ENCODE results near the gene KRTAP5-4. TPM values are rescaled to one million over a fixed set of nuclear protein-coding genes. Genes with fewer than 3 reads are reported as not detected.
"Not testable (repeated sequence)": the region's sequence is repeated elsewhere in the genome, so short reads cannot be mapped to it uniquely, and the experiment has no call there.

KRTAP5-4 gene
- total RNA-seq, 1 donor from 2014 or later = not detected

DNA sequence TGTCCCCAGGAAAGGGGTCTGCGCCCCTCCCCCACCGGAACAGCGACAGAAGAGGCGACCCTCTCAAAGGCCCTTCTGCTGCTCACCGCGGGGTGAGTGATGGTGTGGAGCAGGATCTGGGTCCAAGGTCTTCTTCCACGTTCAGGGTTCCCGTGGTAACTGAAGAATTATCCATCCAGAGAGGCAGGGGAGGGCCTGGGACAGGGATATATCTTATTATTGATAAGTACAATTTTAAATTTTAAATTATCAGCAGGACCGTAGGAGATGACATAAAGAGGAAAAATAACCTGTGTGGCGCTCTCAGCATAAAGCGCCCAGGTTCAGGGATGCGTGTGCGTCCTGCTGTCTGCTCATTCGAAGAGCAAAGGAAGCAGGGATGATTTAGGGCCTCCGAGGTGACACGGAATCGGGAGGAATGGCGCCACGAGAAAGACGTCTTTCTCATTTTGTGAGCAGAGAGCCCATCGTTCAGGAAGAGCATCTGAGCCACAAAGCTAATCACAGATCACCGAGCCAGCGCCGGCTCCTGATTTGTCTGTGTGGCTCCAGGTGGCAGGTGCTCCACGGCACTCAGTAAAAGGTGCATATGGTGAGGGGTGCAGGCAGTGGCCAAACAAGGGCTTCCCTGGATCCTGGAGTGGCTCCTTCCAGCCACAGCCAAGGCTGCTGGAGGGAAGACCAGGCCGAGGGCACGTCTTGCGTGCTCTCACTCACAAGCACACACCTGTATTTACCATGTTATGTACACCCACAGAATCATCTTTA lies 26.9 kb upstream of the KRTAP5-4 start:
- H3K9ac ChIP-seq (ENCODE audit: low read length) = no peak overlapping the region
- no peak overlapping the region for H3K4me3 Mint-ChIP-seq (ENCODE audit: unreplicated experiment)
- no peak overlapping the region for H3K4me2 ChIP-seq (ENCODE audit: low read length)
- H3K79me2 ChIP-seq (ENCODE audit: insufficient read depth, low read length) = no peaks in the 10 kb centered on the region
- H3K36me3 ChIP-seq (ENCODE audit: insufficient read depth, low read length) = no peaks in the 10 kb centered on the region
- no peaks in the 10 kb centered on the region for H3K9me3 ChIP-seq (ENCODE audit: insufficient read depth, low read depth, low read length)
- H4K20me1 ChIP-seq (ENCODE audit: insufficient read depth, low read length) = no peaks in the 10 kb centered on the region
- H3K36me3 Mint-ChIP-seq (ENCODE audit: low read depth, unreplicated experiment) = no peaks in the 10 kb centered on the region
- TF ChIP-seq, protein P1, sequence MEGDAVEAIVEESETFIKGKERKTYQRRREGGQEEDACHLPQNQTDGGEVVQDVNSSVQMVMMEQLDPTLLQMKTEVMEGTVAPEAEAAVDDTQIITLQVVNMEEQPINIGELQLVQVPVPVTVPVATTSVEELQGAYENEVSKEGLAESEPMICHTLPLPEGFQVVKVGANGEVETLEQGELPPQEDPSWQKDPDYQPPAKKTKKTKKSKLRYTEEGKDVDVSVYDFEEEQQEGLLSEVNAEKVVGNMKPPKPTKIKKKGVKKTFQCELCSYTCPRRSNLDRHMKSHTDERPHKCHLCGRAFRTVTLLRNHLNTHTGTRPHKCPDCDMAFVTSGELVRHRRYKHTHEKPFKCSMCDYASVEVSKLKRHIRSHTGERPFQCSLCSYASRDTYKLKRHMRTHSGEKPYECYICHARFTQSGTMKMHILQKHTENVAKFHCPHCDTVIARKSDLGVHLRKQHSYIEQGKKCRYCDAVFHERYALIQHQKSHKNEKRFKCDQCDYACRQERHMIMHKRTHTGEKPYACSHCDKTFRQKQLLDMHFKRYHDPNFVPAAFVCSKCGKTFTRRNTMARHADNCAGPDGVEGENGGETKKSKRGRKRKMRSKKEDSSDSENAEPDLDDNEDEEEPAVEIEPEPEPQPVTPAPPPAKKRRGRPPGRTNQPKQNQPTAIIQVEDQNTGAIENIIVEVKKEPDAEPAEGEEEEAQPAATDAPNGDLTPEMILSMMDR (IDR thresholded peaks at IDR 0.05; ENCODE audit: insufficient read depth, low read depth, low read length) = no peak
- TF ChIP-seq EZH2 (IDR thresholded peaks at IDR 0.05; ENCODE audit: insufficient read depth, low read length) = no peak
- peaks cover 7% of the 10 kb centered on the region for H3K27me3 ChIP-seq (ENCODE audit: insufficient read depth, low read length)
- H3K27ac Mint-ChIP-seq (ENCODE audit: unreplicated experiment) = no peak overlapping the region
- H3K27me3 Mint-ChIP-seq (ENCODE audit: low read depth, unreplicated experiment) = peaks cover 63% of the 10 kb centered on the region
- H3K9me3 Mint-ChIP-seq (ENCODE audit: unreplicated experiment) = no peaks in the 10 kb centered on the region
- no peaks in the 10 kb centered on the region for H3K4me1 ChIP-seq (ENCODE audit: insufficient read depth, low read length)
- no peak overlapping the region for H3K27ac ChIP-seq (ENCODE audit: low read depth, low read length)
- H3K4me1 Mint-ChIP-seq (ENCODE audit: low read depth, unreplicated experiment) = no peaks in the 10 kb centered on the region
- no peak overlapping the region for H3K4me3 ChIP-seq (ENCODE audit: insufficient read depth, low read depth, low read length)
- H2AFZ ChIP-seq (ENCODE audit: low read depth, low read length) = no peak overlapping the region
- FAIRE-seq (no peak), DNase-seq (ENCODE audit: low read depth) (no peak)

DNA sequence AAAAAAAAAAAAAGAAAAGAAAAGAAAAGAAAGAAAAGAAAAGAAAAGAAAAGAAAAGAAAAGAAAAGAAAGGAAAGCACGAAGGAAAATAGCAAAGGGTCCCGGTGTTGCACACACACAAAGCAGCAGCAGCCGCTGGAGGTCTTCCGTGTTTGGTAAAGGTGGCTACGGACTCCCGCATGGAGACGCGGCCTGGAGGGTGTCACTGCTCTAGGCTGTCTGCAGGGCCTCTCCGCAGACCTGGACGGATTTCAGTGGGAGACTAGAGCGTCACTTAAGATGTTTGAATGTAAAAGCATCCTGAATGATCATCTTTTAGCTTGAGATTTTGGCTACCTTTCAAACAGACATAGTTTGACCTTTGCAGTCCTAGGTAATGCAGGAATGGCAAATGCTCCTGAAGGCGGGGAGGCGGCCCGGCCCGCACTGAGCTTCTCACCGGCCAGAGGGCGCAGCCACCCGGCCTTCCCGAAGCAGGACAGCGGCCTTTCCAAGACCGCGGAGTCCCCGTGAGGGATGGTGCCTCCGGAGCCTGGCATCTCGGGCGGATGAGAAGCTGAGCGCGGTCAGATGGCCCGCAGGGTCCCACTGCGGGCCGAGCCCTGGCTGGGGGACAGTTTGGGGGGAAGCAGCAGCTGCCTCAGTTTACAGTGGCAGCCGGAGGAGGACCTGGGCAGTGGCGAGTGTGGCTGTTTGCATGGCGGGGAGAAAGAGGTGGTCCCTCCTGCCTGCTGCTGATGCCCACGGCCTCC lies 26.1 kb upstream of the KRTAP5-4 start:
- H3K36me3 ChIP-seq (ENCODE audit: insufficient read depth, low read length) = no peaks in the 10 kb centered on the region
- no peaks in the 10 kb centered on the region for H3K36me3 Mint-ChIP-seq (ENCODE audit: low read depth, unreplicated experiment)
- no peak for FAIRE-seq

DNA sequence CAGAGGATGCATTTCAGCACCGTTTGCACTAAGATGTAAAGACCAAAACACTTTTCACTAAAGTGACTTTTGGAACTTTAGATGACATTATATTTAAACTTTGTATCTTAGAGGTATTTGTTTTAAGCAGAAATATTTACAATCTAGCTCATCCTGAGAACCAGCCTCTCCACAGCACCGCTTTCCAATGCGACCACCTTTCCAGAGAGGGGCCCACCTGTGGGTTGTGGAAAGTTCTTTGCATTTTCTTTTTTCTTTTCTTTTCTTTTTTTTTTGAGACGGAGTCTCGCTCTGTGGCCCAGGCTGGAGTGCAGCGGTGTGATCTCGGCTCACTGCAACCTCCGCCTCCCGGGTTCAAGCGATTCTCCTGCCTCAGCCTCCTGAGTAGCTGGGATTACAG lies 24.6 kb upstream of the KRTAP5-4 start:
- not testable (repeated sequence) for H3K4me3 ChIP-seq (ENCODE audit: insufficient read depth, low read depth, low read length); H3K9me3 ChIP-seq (ENCODE audit: insufficient read depth, low read depth, low read length); H4K20me1 ChIP-seq (ENCODE audit: insufficient read depth, low read length); H3K4me3 Mint-ChIP-seq (ENCODE audit: unreplicated experiment); DNase-seq (ENCODE audit: low read depth); H3K79me2 ChIP-seq (ENCODE audit: insufficient read depth, low read length); H3K9me3 Mint-ChIP-seq (ENCODE audit: unreplicated experiment); H3K27me3 ChIP-seq (ENCODE audit: insufficient read depth, low read length); H3K4me1 Mint-ChIP-seq (ENCODE audit: low read depth, unreplicated experiment); H3K27ac Mint-ChIP-seq (ENCODE audit: unreplicated experiment); FAIRE-seq; H3K4me2 ChIP-seq (ENCODE audit: low read length); H3K9ac ChIP-seq (ENCODE audit: low read length); H3K36me3 Mint-ChIP-seq (ENCODE audit: low read depth, unreplicated experiment); H3K36me3 ChIP-seq (ENCODE audit: insufficient read depth, low read length); H3K4me1 ChIP-seq (ENCODE audit: insufficient read depth, low read length); H2AFZ ChIP-seq (ENCODE audit: low read depth, low read length); H3K27ac ChIP-seq (ENCODE audit: low read depth, low read length)
- peaks cover 48% of the 10 kb centered on the region for H3K27me3 Mint-ChIP-seq (ENCODE audit: low read depth, unreplicated experiment)

More for the DNA sequence above, 26.1 kb upstream of the KRTAP5-4 start:
- Histone ChIP-seq H3K9me3 (ENCODE audit: insufficient read depth, low read depth, low read length) (no peaks in the 10 kb centered on the region), H3K9ac (ENCODE audit: low read length) (no peak overlapping the region), H3K4me3 (ENCODE audit: insufficient read depth, low read depth, low read length) (no peak overlapping the region), H3K4me2 (ENCODE audit: low read length) (no peak overlapping the region), H3K27me3 (ENCODE audit: insufficient read depth, low read length) (peaks cover 7% of the 10 kb centered on the region), H3K27ac (ENCODE audit: low read depth, low read length) (no peak overlapping the region), H2AFZ (ENCODE audit: low read depth, low read length) (no peak overlapping the region), H3K4me1 (ENCODE audit: insufficient read depth, low read length) (no peaks in the 10 kb centered on the region), H4K20me1 (ENCODE audit: insufficient read depth, low read length) (no peaks in the 10 kb centered on the region), H3K79me2 (ENCODE audit: insufficient read depth, low read length) (no peaks in the 10 kb centered on the region)
- no peak for DNase-seq (ENCODE audit: low read depth)
- Mint-ChIP-seq H3K4me3 (ENCODE audit: unreplicated experiment) (no peak overlapping the region), H3K9me3 (ENCODE audit: unreplicated experiment) (no peaks in the 10 kb centered on the region), H3K4me1 (ENCODE audit: low read depth, unreplicated experiment) (no peaks in the 10 kb centered on the region), H3K27me3 (ENCODE audit: low read depth, unreplicated experiment) (peaks cover 57% of the 10 kb centered on the region), H3K27ac (ENCODE audit: unreplicated experiment) (no peak overlapping the region)
- no peak for TF ChIP-seq EZH2 (IDR thresholded peaks at IDR 0.05; ENCODE audit: insufficient read depth, low read length)
- TF ChIP-seq, protein P1 (IDR thresholded peaks at IDR 0.05; ENCODE audit: insufficient read depth, low read depth, low read length) = no peak

Measured in astrocyte (in vitro differentiated cells and primary cell).